ENCODE results near the gene ARHGAP27.

ARHGAP27 gene

DNA sequence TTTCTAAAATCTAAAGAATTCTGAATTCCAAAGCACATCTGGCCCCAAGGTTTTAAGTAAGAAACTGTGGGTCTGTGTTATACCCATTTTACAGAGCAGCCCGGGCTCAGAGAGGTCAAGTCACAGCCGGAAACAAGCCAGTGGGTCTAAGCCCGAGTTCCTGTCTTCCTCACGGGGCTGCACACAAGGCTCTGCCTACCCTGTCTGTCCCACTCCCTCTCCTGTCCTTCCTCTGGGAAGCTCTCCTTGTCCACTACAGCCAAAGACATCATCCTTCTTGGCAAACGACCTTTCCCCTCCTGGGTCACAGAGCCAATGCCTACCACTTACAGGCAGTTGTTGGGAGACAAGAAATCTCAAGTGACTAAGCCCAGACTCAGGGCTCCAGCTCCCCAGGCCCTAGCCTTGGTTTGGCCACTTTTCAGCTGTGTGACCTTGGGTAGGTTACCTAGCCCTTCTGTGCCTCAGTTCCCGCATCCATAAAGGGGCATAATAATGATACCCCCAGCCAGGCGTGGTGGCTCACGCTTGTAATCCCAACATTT is 60.3 kb downstream of the ARHGAP27 start:
- Histone ChIP-seq H3K4me1 (ENCODE audit: control insufficient read depth, insufficient read depth, low read length) (peaks cover 53% of the 10 kb centered on the region), H3K9ac (ENCODE audit: low read depth, low read length) (peak overlapping the region; percentile 86), H3K27me3 (ENCODE audit: control insufficient read depth, insufficient read depth, low read length) (no peaks in the 10 kb centered on the region), H3K9me3 (replicated peaks; ENCODE audit: low read length) (no peaks in the 10 kb centered on the region), H3K36me3 (ENCODE audit: insufficient read depth, low read length) (no peaks in the 10 kb centered on the region), H3K4me2 (ENCODE audit: low read length) (peak overlapping the region; percentile 80), H3K4me3 (ENCODE audit: low read length) (peak overlapping the region; percentile 27)

DNA sequence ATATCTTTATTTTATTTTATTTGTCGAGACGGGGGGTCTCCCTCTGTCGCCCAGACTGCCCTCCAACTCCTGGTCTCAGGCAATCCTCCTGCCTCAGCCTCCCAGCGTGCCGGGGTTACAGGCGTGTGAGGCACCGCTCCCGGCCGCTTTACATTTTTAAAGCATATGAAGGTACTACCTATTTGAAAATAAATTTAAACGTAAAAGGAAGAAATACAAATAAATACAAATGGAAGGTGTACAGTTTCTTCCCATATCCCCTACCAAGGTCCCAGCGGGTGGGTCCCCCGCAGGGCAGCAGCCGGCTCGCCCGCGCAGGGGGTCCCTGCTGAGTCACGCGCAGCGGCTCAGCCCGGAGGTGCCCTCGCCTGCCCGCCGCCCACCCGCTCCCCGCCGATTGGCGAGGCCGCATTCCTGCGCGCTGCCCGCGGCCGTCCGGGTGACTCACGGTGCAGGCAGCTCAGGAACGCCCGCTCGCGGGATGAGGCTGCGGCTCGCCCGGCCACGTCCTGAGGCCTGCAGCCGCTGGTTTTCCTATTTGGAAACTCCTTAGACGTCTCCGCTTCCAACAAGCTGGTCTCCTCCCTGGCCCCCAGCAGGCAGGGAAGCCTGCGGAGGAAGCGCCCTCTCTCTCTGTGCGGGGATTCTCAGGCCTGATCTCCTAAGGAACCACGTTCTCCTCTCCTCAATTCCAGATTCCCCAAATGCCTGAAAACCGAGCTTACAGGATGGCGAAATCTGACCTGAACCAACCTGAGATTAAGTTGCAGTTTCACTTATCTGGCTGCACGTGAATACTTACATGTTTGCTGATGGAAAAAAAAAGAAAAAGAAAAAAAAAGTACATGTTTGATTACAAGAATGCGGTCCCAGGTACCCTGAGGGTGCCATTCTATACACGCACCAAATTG is 61.0 kb downstream of the ARHGAP27 start:
- peak overlapping the region; percentile 86 for H3K9ac ChIP-seq (ENCODE audit: low read depth, low read length)
- peak overlapping the region; percentile 57 for H3K4me3 ChIP-seq (ENCODE audit: low read length)

DNA sequence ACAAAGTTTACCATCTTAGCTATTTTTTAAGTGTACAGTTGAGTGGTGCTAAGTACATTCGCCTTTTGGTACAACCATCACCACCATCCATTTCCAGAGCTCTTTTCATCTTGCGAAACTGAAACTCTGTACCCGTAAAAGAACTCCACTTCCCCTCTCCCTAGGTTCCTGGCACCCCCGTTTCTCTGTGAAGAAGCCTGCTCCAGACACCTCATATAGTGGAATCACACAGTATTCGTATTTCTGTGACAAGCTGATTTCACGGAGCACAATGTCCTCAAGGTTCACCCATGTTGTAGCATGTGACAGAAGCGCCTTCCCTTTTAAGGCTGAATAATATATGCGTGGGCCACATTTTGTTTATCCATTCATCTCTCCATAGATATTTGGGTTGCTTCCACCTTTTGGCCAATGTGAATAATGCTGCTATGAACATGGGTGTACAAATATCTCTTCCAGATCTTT is 61.7 kb downstream of the ARHGAP27 start:
- Histone ChIP-seq H3K9me3 (replicated peaks; ENCODE audit: low read length) (no peaks in the 10 kb centered on the region), H3K4me1 (ENCODE audit: control insufficient read depth, insufficient read depth, low read length) (peaks cover 53% of the 10 kb centered on the region), H3K36me3 (ENCODE audit: insufficient read depth, low read length) (no peaks in the 10 kb centered on the region), H3K9ac (ENCODE audit: low read depth, low read length) (peak overlapping the region; percentile 86), H3K4me3 (ENCODE audit: low read length) (peak overlapping the region; percentile 57), H3K4me2 (ENCODE audit: low read length) (peak overlapping the region; percentile 80), H3K27me3 (ENCODE audit: control insufficient read depth, insufficient read depth, low read length) (no peaks in the 10 kb centered on the region)

More for the DNA sequence above, 61.0 kb downstream of the ARHGAP27 start:
- Histone ChIP-seq H3K36me3 (ENCODE audit: insufficient read depth, low read length) (no peaks in the 10 kb centered on the region), H3K27me3 (ENCODE audit: control insufficient read depth, insufficient read depth, low read length) (no peaks in the 10 kb centered on the region), H3K9me3 (replicated peaks; ENCODE audit: low read length) (no peaks in the 10 kb centered on the region), H3K4me2 (ENCODE audit: low read length) (peak overlapping the region; percentile 80), H3K4me1 (ENCODE audit: control insufficient read depth, insufficient read depth, low read length) (peaks cover 53% of the 10 kb centered on the region)

DNA sequence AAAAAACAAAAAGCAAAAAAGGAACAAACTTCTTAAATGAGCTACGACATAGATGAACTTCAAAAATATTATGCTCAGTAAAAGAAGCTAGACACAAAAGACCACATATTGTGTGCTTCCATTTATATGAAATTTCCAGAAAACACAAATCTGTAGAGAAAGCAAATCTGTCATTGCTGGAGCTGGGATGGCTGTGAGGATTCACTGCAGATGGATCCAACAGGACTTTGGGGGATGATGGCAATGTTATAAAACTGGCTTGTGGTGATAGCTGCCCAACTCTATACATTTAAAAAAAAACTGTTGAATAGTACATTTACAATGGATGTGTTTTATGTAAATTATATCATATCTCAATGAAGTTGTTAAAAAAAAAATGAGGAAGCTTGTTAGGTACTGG is 63.2 kb downstream of the ARHGAP27 start:
- no peaks in the 10 kb centered on the region for H3K36me3 ChIP-seq (ENCODE audit: insufficient read depth, low read length)
- peaks cover 57% of the 10 kb centered on the region for H3K4me1 ChIP-seq (ENCODE audit: control insufficient read depth, insufficient read depth, low read length)
- no peaks in the 10 kb centered on the region for H3K9me3 ChIP-seq (replicated peaks; ENCODE audit: low read length)
- H3K27me3 ChIP-seq (ENCODE audit: control insufficient read depth, insufficient read depth, low read length), result no peaks in the 10 kb centered on the region
- no peak overlapping the region for H3K4me3 ChIP-seq (ENCODE audit: low read length)
- H3K4me2 ChIP-seq (ENCODE audit: low read length), result no peak overlapping the region
- H3K9ac ChIP-seq (ENCODE audit: low read depth, low read length), result peak overlapping the region; percentile 20

DNA sequence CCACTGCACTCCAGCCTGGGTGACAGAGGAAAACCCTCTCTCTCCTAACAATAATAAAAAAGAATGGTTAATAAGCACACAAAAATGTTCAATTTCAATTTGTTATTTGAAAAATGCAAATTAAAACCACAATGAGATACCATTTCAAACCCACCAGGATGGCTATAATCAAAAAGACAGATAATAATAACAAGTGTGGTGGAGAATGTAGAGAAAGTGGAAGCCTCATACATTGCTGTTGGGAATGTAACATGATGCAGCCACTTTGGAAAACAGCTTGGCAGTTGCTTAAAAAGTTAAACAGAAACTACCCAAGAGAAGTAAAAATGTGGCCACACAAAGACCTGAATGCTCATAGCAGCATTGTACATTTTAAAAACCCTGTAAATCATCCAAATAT is 64.0 kb downstream of the ARHGAP27 start:
- Histone ChIP-seq H3K4me3 (ENCODE audit: low read length) (no peak overlapping the region), H3K36me3 (ENCODE audit: insufficient read depth, low read length) (no peaks in the 10 kb centered on the region), H3K4me1 (ENCODE audit: control insufficient read depth, insufficient read depth, low read length) (peaks cover 52% of the 10 kb centered on the region), H3K9me3 (replicated peaks; ENCODE audit: low read length) (no peaks in the 10 kb centered on the region), H3K9ac (ENCODE audit: low read depth, low read length) (peak overlapping the region; percentile 20), H3K4me2 (ENCODE audit: low read length) (peak overlapping the region; percentile 53), H3K27me3 (ENCODE audit: control insufficient read depth, insufficient read depth, low read length) (no peaks in the 10 kb centered on the region)

DNA sequence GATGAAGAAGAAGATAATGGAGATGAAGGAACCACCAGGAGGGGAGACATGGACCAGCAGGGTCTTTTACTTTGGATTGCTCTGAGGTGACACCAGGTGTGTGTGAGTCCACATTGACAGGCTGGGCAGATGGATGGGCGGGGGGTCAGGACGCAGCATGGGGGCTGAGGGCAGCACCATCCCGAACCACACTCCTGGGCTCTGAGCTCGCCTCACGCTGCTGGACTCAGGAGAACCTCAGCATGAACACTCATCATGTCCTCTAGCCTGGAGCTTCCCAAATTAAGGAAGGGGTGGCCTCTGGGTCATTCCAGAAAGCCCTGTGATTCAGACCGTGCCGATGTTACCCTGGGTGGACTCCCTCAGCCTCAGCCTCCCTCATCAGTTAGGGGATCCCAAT is 65.5 kb downstream of the ARHGAP27 start:
- Histone ChIP-seq H3K36me3 (ENCODE audit: insufficient read depth, low read length) (no peaks in the 10 kb centered on the region), H3K4me1 (ENCODE audit: control insufficient read depth, insufficient read depth, low read length) (peaks cover 39% of the 10 kb centered on the region), H3K9me3 (replicated peaks; ENCODE audit: low read length) (no peaks in the 10 kb centered on the region), H3K9ac (ENCODE audit: low read depth, low read length) (no peak overlapping the region), H3K4me3 (ENCODE audit: low read length) (no peak overlapping the region), H3K27me3 (ENCODE audit: control insufficient read depth, insufficient read depth, low read length) (no peaks in the 10 kb centered on the region), H3K4me2 (ENCODE audit: low read length) (no peak overlapping the region)

DNA sequence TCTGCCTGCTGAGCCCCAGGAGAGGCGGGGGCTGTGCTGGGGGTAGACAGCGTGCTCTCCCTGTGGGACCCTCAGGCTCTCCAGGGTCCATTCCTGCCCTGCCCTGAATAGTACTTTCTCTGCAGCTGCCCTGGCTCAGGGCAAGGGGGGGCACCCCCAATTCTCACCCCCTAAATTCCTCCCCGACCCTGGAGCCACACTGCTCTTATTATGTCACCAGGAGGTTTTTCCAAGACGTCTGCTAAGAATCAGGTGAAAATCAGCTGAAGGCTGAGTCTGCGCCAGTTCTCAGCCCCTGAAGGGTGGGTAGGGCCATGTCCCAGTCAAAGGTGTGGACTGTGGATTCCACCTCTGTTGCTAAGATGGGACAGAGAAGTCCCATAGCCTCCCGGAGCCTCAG is 66.0 kb downstream of the ARHGAP27 start:
- Histone ChIP-seq H3K4me1 (ENCODE audit: control insufficient read depth, insufficient read depth, low read length) (peaks cover 34% of the 10 kb centered on the region), H3K4me3 (ENCODE audit: low read length) (no peak overlapping the region), H3K36me3 (ENCODE audit: insufficient read depth, low read length) (no peaks in the 10 kb centered on the region), H3K9me3 (replicated peaks; ENCODE audit: low read length) (no peaks in the 10 kb centered on the region), H3K4me2 (ENCODE audit: low read length) (no peak overlapping the region), H3K27me3 (ENCODE audit: control insufficient read depth, insufficient read depth, low read length) (no peaks in the 10 kb centered on the region), H3K9ac (ENCODE audit: low read depth, low read length) (no peak overlapping the region)

DNA sequence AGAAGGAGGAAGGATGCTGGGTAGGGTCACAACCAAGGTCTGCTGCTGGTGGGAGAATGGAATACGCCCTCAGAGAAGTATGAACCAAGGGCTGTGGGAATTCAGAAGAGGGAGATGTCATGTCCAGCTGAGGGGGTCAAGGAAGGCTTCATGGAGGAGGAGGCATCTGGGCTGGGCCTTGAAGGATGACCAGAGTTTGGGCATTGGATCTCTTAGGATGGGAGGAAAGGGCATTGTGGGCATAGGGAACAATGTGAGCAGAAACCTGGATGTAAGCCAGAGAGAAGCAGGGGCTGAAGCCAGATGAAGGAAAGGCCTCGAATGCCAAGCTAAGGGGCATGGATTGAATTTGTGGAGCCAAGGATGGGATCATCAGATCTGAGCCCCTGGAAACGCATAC is 66.6 kb downstream of the ARHGAP27 start:
- no peak overlapping the region for H3K9ac ChIP-seq (ENCODE audit: low read depth, low read length)
- no peaks in the 10 kb centered on the region for H3K9me3 ChIP-seq (replicated peaks; ENCODE audit: low read length)
- no peak overlapping the region for H3K4me2 ChIP-seq (ENCODE audit: low read length)
- no peaks in the 10 kb centered on the region for H3K36me3 ChIP-seq (ENCODE audit: insufficient read depth, low read length)
- H3K27me3 ChIP-seq (ENCODE audit: control insufficient read depth, insufficient read depth, low read length), result no peaks in the 10 kb centered on the region
- H3K4me1 ChIP-seq (ENCODE audit: control insufficient read depth, insufficient read depth, low read length), result peaks cover 28% of the 10 kb centered on the region
- no peak overlapping the region for H3K4me3 ChIP-seq (ENCODE audit: low read length)

DNA sequence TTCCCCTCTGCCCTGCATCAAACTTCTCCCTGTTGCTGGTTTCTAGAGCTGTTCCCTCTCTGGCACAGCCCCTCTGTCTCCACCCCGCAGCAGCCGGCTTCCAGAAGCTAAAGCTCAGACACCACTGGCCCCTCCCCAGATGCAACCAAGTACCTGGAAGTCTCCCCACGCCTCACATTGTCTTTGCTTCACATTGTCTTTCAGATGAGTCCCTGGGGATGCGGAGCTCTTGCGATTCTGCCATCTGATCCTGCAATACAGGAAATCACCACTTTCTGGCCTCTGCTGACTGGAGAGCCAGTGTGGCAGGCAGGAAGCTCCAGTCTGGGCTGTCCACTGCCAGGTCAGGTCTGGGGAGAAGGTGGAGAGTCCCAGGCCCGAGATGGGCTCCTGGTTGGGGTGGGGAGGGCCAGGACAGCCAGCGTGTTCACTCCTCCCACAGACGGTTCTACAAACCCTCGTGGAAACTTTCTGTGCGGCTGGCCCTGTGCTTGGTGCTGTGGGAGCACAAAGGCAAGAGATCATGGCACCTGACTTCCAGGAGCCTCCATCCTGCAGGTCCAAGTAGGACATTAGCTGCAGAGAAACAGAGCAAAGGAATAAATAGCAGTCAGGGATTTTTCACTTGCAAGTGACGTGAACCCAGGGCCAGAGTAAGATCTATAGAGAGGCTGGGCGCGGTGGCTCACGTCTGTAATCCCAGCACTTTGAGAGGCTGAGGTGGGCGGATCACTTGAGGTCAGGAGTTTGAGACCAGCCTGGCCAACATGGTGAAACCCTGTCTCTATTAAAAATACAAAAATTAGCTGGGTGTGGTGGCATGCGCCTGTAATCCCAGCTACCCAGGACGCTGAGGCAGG is 67.9 kb downstream of the ARHGAP27 start:
- H3K9ac ChIP-seq (ENCODE audit: low read depth, low read length), result no peak overlapping the region
- no peak overlapping the region for H3K4me3 ChIP-seq (ENCODE audit: low read length)
- no peaks in the 10 kb centered on the region for H3K9me3 ChIP-seq (replicated peaks; ENCODE audit: low read length)

DNA sequence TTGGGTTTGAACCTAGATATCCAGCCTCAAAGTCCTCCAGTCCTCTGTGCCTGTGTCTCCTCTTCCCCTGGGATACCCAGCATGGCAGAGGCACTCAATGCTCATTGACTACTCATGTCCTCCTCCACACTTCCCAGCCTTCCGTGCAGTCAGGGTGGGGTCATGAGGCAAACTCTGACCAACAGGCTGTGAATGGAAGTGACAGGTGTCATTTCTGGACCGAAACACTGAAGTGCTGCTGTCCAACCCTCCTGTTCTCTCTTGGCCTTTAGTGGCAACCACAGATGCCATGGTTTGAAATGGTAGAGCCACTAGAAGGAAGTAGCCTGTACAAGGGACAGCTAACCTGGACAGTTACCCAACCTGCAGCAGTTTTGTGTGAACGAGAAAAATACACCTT is 69.2 kb downstream of the ARHGAP27 start:
- peaks cover 12% of the 10 kb centered on the region for H3K4me1 ChIP-seq (ENCODE audit: control insufficient read depth, insufficient read depth, low read length)
- H3K36me3 ChIP-seq (ENCODE audit: insufficient read depth, low read length), result no peaks in the 10 kb centered on the region
- H3K9me3 ChIP-seq (replicated peaks; ENCODE audit: low read length), result no peaks in the 10 kb centered on the region

More for the DNA sequence above, 67.9 kb downstream of the ARHGAP27 start:
- Histone ChIP-seq H3K36me3 (ENCODE audit: insufficient read depth, low read length) (no peaks in the 10 kb centered on the region), H3K4me2 (ENCODE audit: low read length) (no peak overlapping the region), H3K4me1 (ENCODE audit: control insufficient read depth, insufficient read depth, low read length) (peaks cover 23% of the 10 kb centered on the region), H3K27me3 (ENCODE audit: control insufficient read depth, insufficient read depth, low read length) (no peaks in the 10 kb centered on the region)

DNA sequence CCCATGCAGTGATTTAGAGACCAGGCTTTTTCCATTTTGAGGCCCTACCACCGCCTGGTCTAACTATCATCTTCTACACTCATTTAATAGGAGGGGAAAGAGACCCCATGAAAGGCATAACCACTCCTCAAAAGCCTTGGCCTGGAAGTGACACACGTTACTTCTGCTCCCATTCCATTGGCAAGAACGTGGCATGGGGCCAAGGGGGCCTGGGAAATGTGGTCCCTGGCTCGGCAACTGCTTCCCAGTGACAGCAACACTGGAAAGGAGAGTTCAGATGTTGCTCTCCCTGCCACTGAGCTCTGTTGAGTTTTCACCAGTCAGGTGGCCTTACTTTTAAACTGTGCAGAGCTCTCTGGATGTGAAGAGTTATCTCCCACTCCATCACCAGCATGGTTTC is 70.7 kb downstream of the ARHGAP27 start:
- Histone ChIP-seq H3K4me1 (ENCODE audit: control insufficient read depth, insufficient read depth, low read length) (peaks cover 8% of the 10 kb centered on the region), H3K4me3 (ENCODE audit: low read length) (no peak overlapping the region), H3K36me3 (ENCODE audit: insufficient read depth, low read length) (no peaks in the 10 kb centered on the region), H3K4me2 (ENCODE audit: low read length) (no peak overlapping the region), H3K9me3 (replicated peaks; ENCODE audit: low read length) (no peaks in the 10 kb centered on the region), H3K27me3 (ENCODE audit: control insufficient read depth, insufficient read depth, low read length) (no peaks in the 10 kb centered on the region), H3K9ac (ENCODE audit: low read depth, low read length) (no peak overlapping the region)

More for the DNA sequence above, 69.2 kb downstream of the ARHGAP27 start:
- Histone ChIP-seq H3K4me3 (ENCODE audit: low read length) (no peak overlapping the region), H3K9ac (ENCODE audit: low read depth, low read length) (no peak overlapping the region), H3K4me2 (ENCODE audit: low read length) (no peak overlapping the region), H3K27me3 (ENCODE audit: control insufficient read depth, insufficient read depth, low read length) (no peaks in the 10 kb centered on the region)
